Duodenal mucosa (tissue), 2 donors: ENCODE data around the gene MTFR2.
A peak's percentile ranks its signal among the peaks of the same experiment; 100 is the strongest.

Experiments
- H3K27ac ChIP-seq: one replicate; pipeline ENCODE4 v1.7.0; 2013; ENCODE audit warnings: low read depth, low read length
- H3K27me3 ChIP-seq, 2 donors: one replicate each; pipeline ENCODE4 v1.7.0; 2013; ENCODE audit warnings: low read length in 2 of 2, control low read depth in 1 of 2; ENCODE audit not compliant: insufficient read depth in 2 of 2, control insufficient read depth in 1 of 2
- H3K36me3 ChIP-seq, 2 donors: one replicate each; pipeline ENCODE4 v1.7.0; 2013; ENCODE audit warnings: low read length in 2 of 2, control low read depth in 1 of 2; ENCODE audit not compliant: insufficient read depth in 2 of 2, control insufficient read depth in 1 of 2
- H3K4me1 ChIP-seq, 2 donors: one replicate each; pipeline ENCODE4 v1.7.0; 2013; ENCODE audit warnings: low read length in 2 of 2, control low read depth in 1 of 2; ENCODE audit not compliant: insufficient read depth in 2 of 2, control insufficient read depth in 1 of 2
- H3K4me3 ChIP-seq, 2 donors: one replicate each; pipeline ENCODE4 v1.7.0; 2013; ENCODE audit warnings: low read length in 2 of 2, low read depth in 1 of 2
- H3K9ac ChIP-seq, 2 donors: one replicate each; pipeline ENCODE4 v1.7.0; 2013; ENCODE audit warnings: low read length in 2 of 2, low read depth in 1 of 2
- H3K9me3 ChIP-seq, 2 donors: one replicate each; pipeline ENCODE4 v1.7.0; 2013; ENCODE audit warnings: low read length in 2 of 2, control low read depth in 1 of 2; ENCODE audit not compliant: control insufficient read depth in 1 of 2

MTFR2 gene

DNA sequence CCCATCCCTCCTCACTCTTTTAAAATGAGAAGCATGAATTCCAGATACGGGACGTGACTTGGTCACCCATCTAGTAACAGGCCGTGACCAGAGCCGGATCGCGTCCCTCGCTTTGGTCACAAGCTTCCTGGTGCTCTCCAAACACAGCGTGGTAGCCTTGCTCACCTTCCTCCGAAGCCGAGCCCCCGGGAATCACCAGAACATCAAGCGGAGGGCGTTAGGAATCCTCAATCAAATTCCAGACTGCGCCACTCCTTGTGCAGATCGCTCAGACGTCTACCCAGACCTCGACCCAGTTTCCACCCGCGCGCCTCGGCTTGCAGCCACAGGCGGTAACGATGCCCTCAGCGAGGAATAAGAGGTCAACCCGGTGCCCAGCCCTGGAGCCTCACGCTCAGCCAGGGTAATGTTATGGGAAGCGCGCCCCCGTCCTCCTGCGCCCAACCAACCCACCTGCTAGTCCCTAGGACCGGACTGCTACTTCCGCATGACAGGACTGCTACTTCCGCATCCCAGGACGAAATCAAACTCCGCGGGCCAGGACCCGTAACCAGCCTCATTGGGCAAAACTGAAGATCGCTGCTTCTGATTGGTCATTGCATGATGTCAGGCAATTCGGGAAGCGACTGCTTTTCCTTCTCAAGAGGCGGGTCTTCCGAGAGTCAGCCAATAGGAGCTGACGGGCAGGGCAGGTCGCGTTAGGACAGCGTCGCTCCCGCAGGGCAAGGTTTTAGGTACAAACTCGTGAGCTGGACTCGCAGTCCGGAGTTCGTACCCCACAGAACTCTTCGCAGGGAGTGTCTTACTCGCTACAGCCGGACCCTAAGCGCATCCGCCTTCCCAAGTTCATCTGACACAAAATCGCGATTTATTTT lies at the start of gene MTFR2:
Gene MTFR2 (minus strand): TSS at position 501 of the 875 bp plus-strand sequence. CDS start 1,212 bp downstream, outside the sequence.
- no peak within 1 kb of the TSS for H3K27ac ChIP-seq

DNA sequence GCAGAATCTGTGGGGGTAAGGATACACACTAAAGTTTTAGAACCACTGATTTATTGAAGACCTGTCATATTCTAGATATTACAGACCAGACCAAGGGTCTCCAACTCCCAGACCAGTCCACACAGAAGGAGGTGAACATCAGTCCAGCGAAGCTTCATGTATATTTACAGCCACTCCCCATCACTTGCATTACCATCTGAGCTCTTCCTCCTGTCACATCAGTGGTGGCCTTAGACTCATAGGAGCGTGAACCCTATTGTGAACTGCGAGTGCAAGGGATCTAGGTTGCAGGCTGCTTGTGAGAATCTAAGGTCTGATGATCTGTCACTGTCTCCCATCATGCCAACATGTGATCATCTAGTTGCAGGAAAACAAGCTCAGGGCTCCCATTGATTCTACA lies 44.5 kb upstream of the MTFR2 start:
- Histone ChIP-seq H3K36me3 (no peaks in the 10 kb centered on the region), H3K27me3 (no peaks in the 10 kb centered on the region), H3K4me3 (no peak overlapping the region), H3K9ac (no peak overlapping the region), H3K27ac (no peak overlapping the region), H3K9me3 (no peaks in the 10 kb centered on the region), H3K4me1 (peaks cover 7 to 10% of the 10 kb centered on the region in 2 donors)

More for the DNA sequence above, at the start of gene MTFR2:
- H3K9me3 ChIP-seq = no peaks in the 10 kb centered on the region
- peak within 1 kb of the TSS; percentile 63 for H3K9ac ChIP-seq
- H3K4me1 ChIP-seq = peaks cover 13 to 17% of the 10 kb centered on the region in 2 donors
- peaks cover 0 to 5% of the 10 kb centered on the region in 2 donors for H3K36me3 ChIP-seq
- H3K27me3 ChIP-seq = no peaks in the 10 kb centered on the region
- H3K4me3 ChIP-seq = peak within 1 kb of the TSS; percentile 92 to 95

DNA sequence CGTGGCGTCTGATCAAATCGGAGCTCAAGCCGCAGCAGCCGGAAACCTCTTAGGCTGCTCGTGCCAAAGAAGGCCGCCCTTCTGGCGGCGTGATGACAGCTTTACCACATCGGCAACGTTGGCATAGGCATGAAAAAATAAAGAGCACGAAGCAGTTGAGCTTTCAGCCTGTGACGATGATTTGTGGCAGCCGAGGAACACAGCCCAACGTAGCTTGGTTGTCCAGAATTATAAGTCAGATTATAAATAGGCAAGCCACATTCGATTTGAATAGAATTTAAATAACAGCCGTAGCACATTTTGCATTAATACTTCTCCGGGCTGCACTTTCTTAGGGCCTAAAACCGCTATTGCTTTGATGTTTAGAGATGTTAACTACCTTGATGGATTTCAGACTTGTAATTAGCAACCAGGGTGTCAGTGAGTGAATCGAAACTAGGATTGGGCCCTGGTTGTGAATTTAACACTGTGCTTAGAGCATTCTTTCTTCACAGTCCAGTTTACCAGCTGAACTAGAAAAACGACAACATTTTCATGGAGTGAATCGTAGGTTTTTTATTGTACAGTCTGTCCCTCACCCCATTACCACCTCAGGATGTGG lies 40.4 kb upstream of the MTFR2 start:
- H3K9me3 ChIP-seq = no peaks in the 10 kb centered on the region

DNA sequence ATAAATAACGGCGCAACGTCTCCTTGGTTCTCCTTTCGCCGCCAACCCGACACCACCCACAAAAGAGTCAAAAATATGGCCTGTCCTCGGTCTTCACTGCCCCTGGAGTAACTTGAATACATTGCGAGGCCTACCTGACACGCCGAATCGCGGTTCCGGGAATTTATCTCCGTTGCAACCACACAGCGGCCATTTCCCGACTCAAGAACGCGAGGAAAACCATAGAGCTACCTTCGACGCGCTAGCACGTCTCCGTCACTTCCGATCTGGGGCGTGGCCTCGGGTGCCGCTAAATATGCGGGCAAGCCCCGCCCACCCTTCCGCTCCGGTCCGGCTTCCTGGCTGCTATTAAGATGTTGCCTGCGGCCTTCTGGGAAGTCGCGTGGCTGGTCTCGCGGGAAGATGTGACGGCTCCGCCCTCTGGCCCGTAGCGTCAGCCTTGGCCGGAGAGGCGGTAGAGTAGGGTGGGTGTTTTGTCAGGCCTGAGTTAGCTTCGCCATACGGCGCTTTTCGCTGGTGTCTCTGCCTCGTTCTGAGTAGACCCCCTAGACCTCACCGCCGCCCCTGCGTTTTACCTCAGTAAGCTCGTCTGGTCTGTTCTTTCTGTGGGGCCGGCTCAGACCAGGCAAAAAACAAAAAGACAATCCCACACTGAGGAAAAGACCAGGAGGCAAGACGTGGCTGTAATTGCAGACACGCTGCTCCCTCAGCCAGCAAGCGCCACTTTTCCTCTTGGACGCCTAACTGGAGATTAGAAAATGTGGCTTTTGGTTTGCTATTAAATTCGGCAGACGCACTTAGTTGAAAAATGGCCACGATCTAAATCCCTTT lies 39.7 kb upstream of the MTFR2 start, which contains the start of gene BCLAF1:
Gene BCLAF1 (minus strand): TSS at position 268 of the 831 bp plus-strand sequence. CDS start 9,980 bp downstream, outside the sequence.
- Histone ChIP-seq H3K9me3 (no peaks in the 10 kb centered on the region), H3K9ac (peak within 1 kb of the TSS; percentile 99 to 100), H3K4me3 (peak within 1 kb of the TSS; percentile 96 to 99), H3K4me1 (peaks cover 31 to 33% of the 10 kb centered on the region in 2 donors), H3K27me3 (no peaks in the 10 kb centered on the region), H3K27ac (peak within 1 kb of the TSS; percentile 99), H3K36me3 (no peaks in the 10 kb centered on the region)

More for the DNA sequence above, 40.4 kb upstream of the MTFR2 start:
- Histone ChIP-seq H3K36me3 (no peaks in the 10 kb centered on the region), H3K4me3 (peak overlapping the region; percentile 81 to 82), H3K9ac (peak overlapping the region; percentile 99 to 100), H3K4me1 (peaks cover 26% of the 10 kb centered on the region in 2 donors), H3K27me3 (no peaks in the 10 kb centered on the region), H3K27ac (peak overlapping the region; percentile 99)

DNA sequence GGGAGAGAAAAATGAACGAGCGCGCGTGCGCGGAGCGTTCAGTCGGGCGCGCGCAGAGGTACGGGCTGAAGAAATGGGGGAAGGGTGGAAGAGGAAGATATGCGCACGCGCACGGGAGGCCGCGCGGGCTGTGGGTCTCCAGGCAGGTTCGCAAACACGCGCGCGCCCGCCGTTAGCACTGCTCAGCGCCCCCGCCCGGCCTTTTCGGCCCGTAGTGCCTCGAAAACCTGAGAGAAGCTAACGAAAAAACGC lies 39.1 kb upstream of the MTFR2 start:
- Histone ChIP-seq H3K9ac (peak overlapping the region; percentile 99 to 100), H3K4me1 (peaks cover 36 to 39% of the 10 kb centered on the region in 2 donors), H3K27ac (peak overlapping the region; percentile 99), H3K36me3 (no peaks in the 10 kb centered on the region), H3K27me3 (no peaks in the 10 kb centered on the region), H3K9me3 (no peaks in the 10 kb centered on the region), H3K4me3 (peak overlapping the region; percentile 96 to 99)

DNA sequence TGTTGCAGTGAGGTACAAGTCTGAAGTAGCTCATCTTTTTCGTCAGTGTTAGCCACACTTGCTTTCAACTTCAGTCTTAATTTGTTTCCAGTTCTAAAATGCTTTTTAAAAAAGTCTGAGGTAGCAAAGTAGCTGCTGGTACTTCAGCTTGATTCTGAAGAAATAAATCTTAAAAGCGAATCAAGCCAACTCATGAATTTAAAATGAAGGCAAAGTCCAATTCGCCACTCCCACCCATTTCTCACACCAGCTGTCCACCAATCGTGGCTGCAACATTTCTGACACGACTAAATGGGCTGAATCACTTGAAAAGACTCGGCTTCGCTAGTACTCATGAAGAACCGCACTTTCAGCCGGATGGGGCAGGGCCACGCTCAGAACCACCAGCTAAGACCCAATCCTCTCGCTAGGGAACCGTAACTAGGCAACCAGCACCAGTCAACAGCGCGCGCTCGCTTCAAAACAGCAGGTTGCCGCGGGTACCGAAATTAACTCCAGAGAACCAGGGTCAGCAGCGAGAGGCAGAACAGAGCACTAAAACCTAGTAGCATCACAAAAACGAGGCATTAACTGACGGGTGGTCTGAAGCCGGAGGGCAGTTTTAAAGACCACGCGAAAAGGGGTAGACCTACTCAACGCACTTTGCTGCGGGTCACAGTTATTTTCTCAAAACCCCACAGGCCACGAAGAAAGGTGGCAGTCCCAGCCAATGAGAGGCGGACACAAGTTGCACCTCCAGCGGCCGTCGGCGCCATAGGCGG lies 38.6 kb upstream of the MTFR2 start:
- Histone ChIP-seq H3K27ac (peak overlapping the region; percentile 99), H3K27me3 (no peaks in the 10 kb centered on the region), H3K36me3 (no peaks in the 10 kb centered on the region), H3K9ac (peak overlapping the region; percentile 99 to 100), H3K4me3 (peak overlapping the region; percentile 96 to 99), H3K4me1 (peaks cover 36 to 42% of the 10 kb centered on the region in 2 donors), H3K9me3 (no peaks in the 10 kb centered on the region)

DNA sequence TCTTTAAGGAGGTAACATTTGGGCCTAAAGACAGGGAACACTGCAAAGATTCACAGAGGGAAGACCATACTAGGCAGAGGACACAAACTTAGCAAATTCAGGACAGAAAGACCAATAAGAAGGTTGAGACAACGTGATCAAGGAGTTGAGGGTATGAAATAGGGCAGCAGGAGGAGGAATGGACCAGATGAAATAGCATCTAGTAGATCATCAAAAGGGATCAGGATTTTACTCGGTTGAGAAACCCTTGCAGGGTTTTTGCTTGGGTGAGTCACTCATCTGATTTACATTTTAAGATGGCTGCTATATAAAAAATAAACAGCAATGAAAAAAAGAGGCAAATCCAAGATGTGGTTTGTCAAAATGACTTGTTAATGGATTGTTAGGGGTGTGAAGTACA lies 34.8 kb upstream of the MTFR2 start:
- no peak overlapping the region for H3K9ac ChIP-seq
- H3K27me3 ChIP-seq = no peaks in the 10 kb centered on the region
- H3K36me3 ChIP-seq = peaks cover 2 to 13% of the 10 kb centered on the region in 2 donors
- no peak overlapping the region for H3K27ac ChIP-seq
- H3K9me3 ChIP-seq = no peaks in the 10 kb centered on the region
- H3K4me1 ChIP-seq = peaks cover 59 to 68% of the 10 kb centered on the region in 2 donors
- peak overlapping the region in 1 of 2 donors; percentile 26 for H3K4me3 ChIP-seq

DNA sequence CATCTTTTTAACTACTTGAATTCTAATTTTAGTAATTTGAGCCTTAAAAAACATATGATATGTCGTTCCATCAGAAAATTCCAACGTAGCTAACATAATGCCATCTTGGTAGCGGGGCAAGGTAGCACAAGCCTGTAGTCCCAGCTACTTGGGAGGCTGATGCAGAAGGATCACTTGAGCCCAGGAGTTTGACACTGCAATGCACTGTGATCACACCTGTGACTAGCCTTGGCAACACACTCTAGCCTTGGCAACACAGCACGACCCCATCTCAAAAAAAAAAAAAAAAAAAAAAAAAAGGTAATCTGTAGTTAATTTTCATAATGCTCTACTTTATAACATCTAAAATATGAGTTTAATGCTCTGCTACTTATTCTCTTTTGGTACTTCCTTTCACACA lies 32.8 kb upstream of the MTFR2 start:
- Histone ChIP-seq H3K4me3 (no peak overlapping the region), H3K36me3 (peaks cover 2 to 26% of the 10 kb centered on the region in 2 donors), H3K27ac (no peak overlapping the region), H3K9me3 (no peaks in the 10 kb centered on the region), H3K9ac (no peak overlapping the region), H3K27me3 (no peaks in the 10 kb centered on the region), H3K4me1 (peaks cover 52 to 62% of the 10 kb centered on the region in 2 donors)

DNA sequence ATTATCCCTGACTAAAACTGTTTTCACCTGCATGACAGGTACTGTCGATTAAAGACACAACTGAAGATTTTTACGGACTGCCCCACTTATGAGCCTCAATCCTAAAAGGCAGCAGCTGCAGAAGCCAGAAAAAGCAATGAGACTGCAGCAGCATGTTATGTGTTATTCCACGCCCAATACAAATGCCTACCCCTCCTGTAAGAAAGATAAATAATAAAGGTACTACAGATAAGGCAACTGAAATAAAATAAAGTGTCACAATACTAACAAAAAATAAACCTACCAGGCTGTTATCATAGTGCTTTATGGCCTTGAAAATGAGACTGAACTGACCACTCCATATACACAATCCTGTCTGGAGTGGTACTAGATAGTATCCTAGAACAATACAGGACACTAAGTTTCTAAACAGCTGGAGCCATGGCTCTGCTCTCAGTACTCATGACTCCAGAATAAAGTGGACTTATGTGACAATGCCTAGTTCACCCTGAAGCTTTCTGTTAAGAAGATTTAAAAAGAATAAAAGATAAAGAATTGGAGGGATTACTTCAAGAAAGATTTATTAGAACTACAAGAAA lies 30.0 kb upstream of the MTFR2 start:
- Histone ChIP-seq H3K27me3 (no peaks in the 10 kb centered on the region), H3K9ac (no peak overlapping the region), H3K36me3 (peaks cover 13 to 42% of the 10 kb centered on the region in 2 donors), H3K27ac (no peak overlapping the region), H3K4me3 (no peak overlapping the region), H3K9me3 (no peaks in the 10 kb centered on the region), H3K4me1 (peaks cover 39 to 52% of the 10 kb centered on the region in 2 donors)
